ENCODE results near the gene NAPA. TPM values are rescaled to one million over a fixed set of nuclear protein-coding genes. Genes with fewer than 3 reads are reported as not detected.
A peak's percentile ranks its signal among the peaks of the same experiment; 100 is the strongest.

NAPA gene
- total RNA-seq, 4 donors from 2014 or later, result 94.8 to 138 (median 114) TPM

DNA sequence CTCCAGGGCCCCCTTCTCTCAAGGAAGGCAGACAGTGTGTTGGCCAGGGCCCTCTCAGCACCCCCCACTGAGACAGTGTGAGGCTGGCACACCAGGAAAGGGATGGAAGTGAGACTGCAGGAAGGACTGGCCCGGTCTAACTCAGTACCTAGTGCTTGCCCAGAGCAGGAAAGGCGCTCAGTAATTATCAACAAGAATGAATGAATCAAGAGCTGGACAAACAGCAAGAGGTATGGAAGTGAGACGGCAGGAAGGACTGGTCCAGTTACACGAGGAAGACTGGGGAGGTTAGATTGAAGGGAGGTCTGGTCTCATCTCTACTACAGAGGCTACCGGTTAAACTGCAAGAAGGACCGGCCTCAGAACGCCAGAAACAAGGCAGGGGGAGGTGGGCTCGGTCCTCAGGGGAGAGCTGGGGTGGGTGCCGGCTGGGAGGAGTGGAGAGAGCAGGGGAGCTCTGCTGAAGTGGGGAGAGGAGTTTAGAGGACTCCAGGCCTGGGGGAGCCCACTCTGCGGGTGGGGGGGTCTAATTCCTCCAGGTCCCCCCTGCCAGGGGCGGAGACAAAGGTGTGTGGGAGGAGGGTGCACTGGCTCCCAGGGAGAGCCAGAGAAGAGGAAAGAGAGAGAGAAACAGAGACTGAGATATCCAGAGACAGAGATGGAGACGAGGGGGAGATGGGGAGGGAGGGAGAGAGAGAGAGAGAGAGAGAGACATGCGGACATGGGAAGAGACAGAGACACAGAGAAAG lies 44.2 kb downstream of the NAPA start:
- H3K4me1 ChIP-seq, result peaks cover 0 to 17% (median 7%) of the 10 kb centered on the region in 4 donors
- H3K27me3 ChIP-seq, result peaks cover 64% of the 10 kb centered on the region
- TF ChIP-seq EP300 (IDR thresholded peaks at IDR 0.05; ENCODE audit: low read depth) (no peak), POLR2A (IDR thresholded peaks at IDR 0.05) (no peak), POLR2AphosphoS5 (IDR thresholded peaks at IDR 0.05) (no peak)
- TF ChIP-seq, protein P1, sequence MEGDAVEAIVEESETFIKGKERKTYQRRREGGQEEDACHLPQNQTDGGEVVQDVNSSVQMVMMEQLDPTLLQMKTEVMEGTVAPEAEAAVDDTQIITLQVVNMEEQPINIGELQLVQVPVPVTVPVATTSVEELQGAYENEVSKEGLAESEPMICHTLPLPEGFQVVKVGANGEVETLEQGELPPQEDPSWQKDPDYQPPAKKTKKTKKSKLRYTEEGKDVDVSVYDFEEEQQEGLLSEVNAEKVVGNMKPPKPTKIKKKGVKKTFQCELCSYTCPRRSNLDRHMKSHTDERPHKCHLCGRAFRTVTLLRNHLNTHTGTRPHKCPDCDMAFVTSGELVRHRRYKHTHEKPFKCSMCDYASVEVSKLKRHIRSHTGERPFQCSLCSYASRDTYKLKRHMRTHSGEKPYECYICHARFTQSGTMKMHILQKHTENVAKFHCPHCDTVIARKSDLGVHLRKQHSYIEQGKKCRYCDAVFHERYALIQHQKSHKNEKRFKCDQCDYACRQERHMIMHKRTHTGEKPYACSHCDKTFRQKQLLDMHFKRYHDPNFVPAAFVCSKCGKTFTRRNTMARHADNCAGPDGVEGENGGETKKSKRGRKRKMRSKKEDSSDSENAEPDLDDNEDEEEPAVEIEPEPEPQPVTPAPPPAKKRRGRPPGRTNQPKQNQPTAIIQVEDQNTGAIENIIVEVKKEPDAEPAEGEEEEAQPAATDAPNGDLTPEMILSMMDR (IDR thresholded peaks at IDR 0.05), result no peak
- peak overlapping the region in 3 of 4 donors; percentile 51 to 72 (median 63) for H3K27ac ChIP-seq
- no peak for DNase-seq
- intact Hi-C loops (cut with DNase I; ENCODE audit: low total_unique reads) (no loop called here), in situ Hi-C loops (cut with MboI; ENCODE audit: low pct_ligation_motif_present in 1 of 4, low pct_unique_long_range_greater_than_20kb in 1 of 4, low sequenced_read_pairs in 3 of 4) (no loop called here)
- 30 to 33% methylated on average over 9 to 13 of the region's 13 CpGs for WGBS, 2 donors (ENCODE audit: low coverage in 1 of 2)
- H3K4me3 ChIP-seq, result peak overlapping the region in 2 of 4 donors; percentile 20 to 47
- H3K36me3 ChIP-seq, result no peaks in the 10 kb centered on the region
- no peaks in the 10 kb centered on the region for H3K9me3 ChIP-seq

DNA sequence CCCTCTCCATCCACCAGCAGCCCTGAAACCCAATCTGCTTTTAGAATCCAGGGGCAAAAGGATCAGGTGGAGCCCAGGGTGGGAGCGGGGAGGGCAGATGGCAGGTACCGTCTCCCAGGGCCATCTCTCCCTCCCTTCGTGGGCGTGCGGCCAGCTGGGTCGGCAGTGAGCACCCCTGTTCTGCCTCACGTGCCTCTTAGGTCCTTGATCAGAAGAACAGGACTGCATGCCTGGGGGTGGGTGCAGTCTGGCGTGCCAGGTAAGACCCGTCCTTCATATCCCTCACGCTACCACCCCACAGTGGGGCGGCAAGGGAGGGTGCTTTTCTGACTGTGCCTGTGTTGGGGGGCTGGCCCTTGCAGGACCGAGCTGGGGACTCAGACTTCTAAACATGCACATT lies 45.1 kb downstream of the NAPA start:
- peak overlapping the region in 3 of 4 donors; percentile 25 to 57 (median 51) for H3K27ac ChIP-seq
- no peak overlapping the region for H3K4me3 ChIP-seq
- H3K36me3 ChIP-seq, result no peaks in the 10 kb centered on the region
- no peak for DNase-seq
- 2% methylated on average over 11 of the region's 12 CpGs; no CpG with 5 or more reads in 1 of the 2 donors for WGBS, 2 donors (ENCODE audit: low coverage in 1 of 2)
- intact Hi-C loops (cut with DNase I; ENCODE audit: low total_unique reads), result no loop called here
- TF ChIP-seq EP300 (IDR thresholded peaks at IDR 0.05; ENCODE audit: low read depth), result no peak
- TF ChIP-seq, protein P1 (IDR thresholded peaks at IDR 0.05), result no peak
- no peak for TF ChIP-seq POLR2A (IDR thresholded peaks at IDR 0.05)
- TF ChIP-seq POLR2AphosphoS5 (IDR thresholded peaks at IDR 0.05), result no peak
- in situ Hi-C loops (cut with MboI; ENCODE audit: low pct_ligation_motif_present in 1 of 4, low pct_unique_long_range_greater_than_20kb in 1 of 4, low sequenced_read_pairs in 3 of 4), result no loop called here
- peaks cover 0 to 17% (median 7%) of the 10 kb centered on the region in 4 donors for H3K4me1 ChIP-seq
- peaks cover 64% of the 10 kb centered on the region for H3K27me3 ChIP-seq
- H3K9me3 ChIP-seq, result no peaks in the 10 kb centered on the region

DNA sequence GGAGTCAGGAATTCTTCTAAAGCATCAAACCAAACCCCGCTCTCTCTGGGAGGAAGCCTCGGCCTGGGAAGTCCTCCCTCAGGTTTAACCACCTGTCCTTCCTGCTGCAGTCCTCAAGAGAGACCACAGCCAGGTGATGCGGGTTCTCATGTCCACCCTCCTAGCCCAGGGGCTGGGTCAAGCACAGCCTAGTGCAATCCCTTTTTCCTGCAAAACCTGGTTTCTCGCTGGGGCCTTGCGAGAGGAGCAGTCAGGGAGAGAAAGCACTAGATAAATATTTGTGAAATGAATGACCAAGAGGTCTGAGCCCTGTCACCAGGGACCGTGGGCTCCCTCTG lies 45.5 kb downstream of the NAPA start:
- H3K4me1 ChIP-seq, result peaks cover 0 to 17% (median 7%) of the 10 kb centered on the region in 4 donors
- 0 to 19% methylated on average over 1 to 6 of the region's 6 CpGs for WGBS, 2 donors (ENCODE audit: low coverage in 1 of 2)
- no peak for DNase-seq
- H3K36me3 ChIP-seq, result no peaks in the 10 kb centered on the region
- H3K4me3 ChIP-seq, result no peak overlapping the region
- in situ Hi-C loops (cut with MboI; ENCODE audit: low pct_ligation_motif_present in 1 of 4, low pct_unique_long_range_greater_than_20kb in 1 of 4, low sequenced_read_pairs in 3 of 4) (no loop called here), intact Hi-C loops (cut with DNase I; ENCODE audit: low total_unique reads) (no loop called here)
- H3K27ac ChIP-seq, result peak overlapping the region in 3 of 4 donors; percentile 25 to 57 (median 51)
- H3K27me3 ChIP-seq, result peaks cover 64% of the 10 kb centered on the region
- TF ChIP-seq POLR2A (IDR thresholded peaks at IDR 0.05) (no peak), POLR2AphosphoS5 (IDR thresholded peaks at IDR 0.05) (no peak), EP300 (IDR thresholded peaks at IDR 0.05; ENCODE audit: low read depth) (no peak)
- TF ChIP-seq, protein P1 (IDR thresholded peaks at IDR 0.05), result no peak
- H3K9me3 ChIP-seq, result no peaks in the 10 kb centered on the region

DNA sequence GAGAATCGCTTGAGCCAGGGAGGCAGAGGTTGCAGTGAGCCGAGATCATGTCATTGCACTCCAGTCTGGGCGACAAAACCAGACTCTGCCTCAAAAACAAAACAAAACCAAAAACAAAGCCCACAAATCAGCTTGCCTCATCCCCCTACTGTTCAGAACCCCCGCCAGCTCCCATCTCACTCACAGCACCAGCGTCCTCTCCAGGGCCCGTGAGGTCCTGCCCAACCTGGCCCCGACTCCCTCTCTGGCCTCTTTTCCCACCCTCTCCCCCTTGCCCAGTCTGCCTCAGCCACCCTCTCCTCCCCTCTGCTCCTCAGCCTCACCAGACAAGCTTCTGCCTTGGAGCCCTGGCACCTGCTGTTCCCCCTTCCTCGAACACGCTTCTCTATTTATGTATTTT lies 46.9 kb downstream of the NAPA start:
- in situ Hi-C loops (cut with MboI; ENCODE audit: low pct_ligation_motif_present in 1 of 4, low pct_unique_long_range_greater_than_20kb in 1 of 4, low sequenced_read_pairs in 3 of 4) (no loop called here), intact Hi-C loops (cut with DNase I; ENCODE audit: low total_unique reads) (no loop called here)
- Histone ChIP-seq H3K27me3 (peaks cover 66% of the 10 kb centered on the region), H3K4me1 (peaks cover 0 to 17% (median 7%) of the 10 kb centered on the region in 4 donors), H3K4me3 (no peak overlapping the region), H3K36me3 (no peaks in the 10 kb centered on the region), H3K27ac (no peak overlapping the region), H3K9me3 (no peaks in the 10 kb centered on the region)
- DNase-seq, result no peak
- no peak for TF ChIP-seq POLR2AphosphoS5 (IDR thresholded peaks at IDR 0.05)
- no peak for TF ChIP-seq EP300 (IDR thresholded peaks at IDR 0.05; ENCODE audit: low read depth)
- no peak for TF ChIP-seq POLR2A (IDR thresholded peaks at IDR 0.05)
- TF ChIP-seq, protein P1 (IDR thresholded peaks at IDR 0.05), result no peak
- 54% methylated on average over 9 of the region's 9 CpGs; no CpG with 5 or more reads in 1 of the 2 donors for WGBS, 2 donors (ENCODE audit: low coverage in 1 of 2)
